HepG2 (cell line): Measurements from ENCODE around the gene PPM1H. TPM values are rescaled to one million over a fixed set of nuclear protein-coding genes. Genes with fewer than 3 reads are reported as not detected.

Experiments
- GLMP ChIP-seq: sonication (generic); formaldehyde crosslinking; IDR thresholded peaks from 2 replicates; pipeline ENCODE4 v1.9.0; 2021; ENCODE audit warnings: missing genetic modification reagents, mild to moderate bottlenecking, borderline replicate concordance
- GPBP1L1 ChIP-seq: sonication (generic); formaldehyde crosslinking; IDR thresholded peaks from 2 replicates; pipeline ENCODE4 v1.5.0; 2020; ENCODE audit warnings: mild to moderate bottlenecking, missing genetic modification reagents
- HNRNPUL1 ChIP-seq: fragments of 200-400 bp; formaldehyde crosslinking; IDR thresholded peaks from 2 replicates; pipeline ENCODE4 v1.6.1; 2017; ENCODE audit warnings: low read depth, mild to moderate bottlenecking, low read length, moderate library complexity
- JUND ChIP-seq: sonication (generic); formaldehyde crosslinking; IDR thresholded peaks from 2 replicates; pipeline ENCODE4 v1.8.0; 2022; ENCODE audit warnings: mild to moderate bottlenecking, missing genetic modification reagents
- STAT6 ChIP-seq: sonication (generic); formaldehyde crosslinking; IDR thresholded peaks from 2 replicates; pipeline ENCODE4 v1.4.0; 2020; ENCODE audit warnings: missing genetic modification reagents, mild to moderate bottlenecking, borderline replicate concordance
- TAF15 ChIP-seq: fragments of 200-400 bp; formaldehyde crosslinking; IDR thresholded peaks from one replicate; pipeline ENCODE4 v1.6.1; 2018; ENCODE audit warnings: mild to moderate bottlenecking, low read depth, low read length; ENCODE audit not compliant: poor library complexity, severe bottlenecking
- THAP7 ChIP-seq: sonication (generic); formaldehyde crosslinking; IDR thresholded peaks from 2 replicates; pipeline ENCODE4 v1.8.1; 2023; ENCODE audit warnings: mild to moderate bottlenecking, missing genetic modification reagents
- ZFP1 ChIP-seq: IDR thresholded peaks from 2 replicates; pipeline ENCODE4 v1.6.1; 2016
- ZNF142 ChIP-seq: sonication (generic); formaldehyde crosslinking; IDR thresholded peaks from 2 replicates; pipeline ENCODE4 v1.4.0; 2020; ENCODE audit warnings: missing genetic modification reagents
- ZNF367 ChIP-seq: sonication (generic); formaldehyde crosslinking; IDR thresholded peaks from 2 replicates; pipeline ENCODE4 v1.4.0; 2020; ENCODE audit warnings: missing genetic modification reagents, borderline replicate concordance
- ZNF512B ChIP-seq: sonication (generic); formaldehyde crosslinking; IDR thresholded peaks from 2 replicates; pipeline ENCODE4 v1.5.1; 2020; ENCODE audit warnings: missing genetic modification reagents, mild to moderate bottlenecking, borderline replicate concordance
- ZNF552 ChIP-seq: sonication (generic); formaldehyde crosslinking; IDR thresholded peaks from 2 replicates; pipeline ENCODE4 v1.9.0; 2022; ENCODE audit warnings: missing genetic modification reagents, mild to moderate bottlenecking, borderline replicate concordance
- polyA plus RNA-seq, 8 experiments: library from polyadenylated mRNA; depleted of rRNA in 3 of 8; stranded (reverse) in 7 of 8; unstranded in 1 of 8; fragments of >200 nt; fragmentation: Illumina TruSeq in 4 of 8; extraction: Trizol in 4 of 8; gene quantifications; 2 replicates each; pipeline versions ENCODE4 v1.2.1 to v1.2.3, GENCODE V29; 2011 to 2016; ENCODE audit warnings: low read depth in 4 of 8, missing spikeins in 1 of 8, mixed read lengths in 1 of 8; ENCODE audit not compliant: insufficient read depth in 1 of 8
- total RNA-seq, 5 experiments: library from RNA; depleted of rRNA; stranded (reverse); fragments of >200 nt; fragmentation: Illumina TruSeq; extraction: Trizol; gene quantifications; 2 replicates each; pipeline ENCODE4 v1.2.3, GENCODE V29; 2016; ENCODE audit warnings: low read depth in 1 of 5

PPM1H gene
- total and polyA plus RNA-seq, 2 of the 13 experiments (the other 11 are each of a cell fraction or from before 2014, with no cell fraction given), result 29.1 to 38.1 TPM

GRCh38 chr12:62603061-62603810, 331.7 kb downstream of the PPM1H start (continued):
- TF ChIP-seq THAP7 (CRISPR knock-in tag) (peak; percentile 76; the same call in 1 of the 2 replicates), ZNF142 (CRISPR knock-in tag) (no peak), HNRNPUL1 (peak; percentile 72), JUND (no peak), TAF15 (no peak), ZNF512B (CRISPR knock-in tag) (no peak), ZFP1 (no peak), GLMP (CRISPR knock-in tag) (no peak), STAT6 (CRISPR knock-in tag) (no peak), ZNF552 (CRISPR knock-in tag) (no peak), ZNF367 (CRISPR knock-in tag) (no peak), GPBP1L1 (CRISPR knock-in tag) (no peak)
